ENCODE results near the gene CACNB4.

The CACNB4 gene

DNA sequence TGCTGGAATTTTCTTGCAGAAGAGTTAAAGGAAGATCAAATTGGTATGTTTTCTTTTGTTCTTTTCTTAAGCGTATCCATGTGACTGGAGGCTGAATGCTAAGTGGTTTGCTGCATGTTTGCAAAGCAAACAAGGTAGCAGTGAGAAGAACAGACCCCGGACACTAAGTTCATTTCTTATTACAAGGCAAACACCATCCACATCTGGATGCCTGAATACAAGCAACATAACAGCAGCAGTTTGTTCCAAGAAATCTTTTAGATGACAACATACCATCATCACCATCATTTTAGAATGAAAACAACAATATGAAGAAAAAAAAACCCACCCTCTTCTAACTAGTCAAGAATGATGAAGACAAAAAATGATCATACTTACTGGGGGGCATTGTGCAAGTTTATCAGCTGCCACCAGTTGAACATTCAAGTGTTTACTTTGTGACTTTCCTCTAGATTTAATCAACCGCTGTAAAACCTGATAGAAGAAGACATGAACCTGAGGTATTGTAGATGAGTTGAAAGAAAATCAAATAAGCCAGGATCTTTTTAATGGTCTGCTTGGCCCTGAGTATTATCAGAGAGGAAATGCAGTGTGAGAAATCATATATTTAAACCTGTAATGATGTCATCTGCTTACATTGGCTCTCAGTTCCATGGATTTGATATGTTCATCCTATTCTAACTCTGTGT lies 245.6 kb downstream of the CACNB4 start:
- H3K4me3 Mint-ChIP-seq = no peak overlapping the region
- H3K27me3 Mint-ChIP-seq (ENCODE audit: low read depth) = no peaks in the 10 kb centered on the region
- H3K4me1 Mint-ChIP-seq = peaks cover 20% of the 10 kb centered on the region
- H3K27ac Mint-ChIP-seq = peak overlapping the region in 1 of 3 experiments; percentile 59
- no peaks in the 10 kb centered on the region for H3K9me3 Mint-ChIP-seq
- H3K36me3 Mint-ChIP-seq (ENCODE audit: low read depth) = peaks cover 4% of the 10 kb centered on the region
- TF ChIP-seq, protein P1, sequence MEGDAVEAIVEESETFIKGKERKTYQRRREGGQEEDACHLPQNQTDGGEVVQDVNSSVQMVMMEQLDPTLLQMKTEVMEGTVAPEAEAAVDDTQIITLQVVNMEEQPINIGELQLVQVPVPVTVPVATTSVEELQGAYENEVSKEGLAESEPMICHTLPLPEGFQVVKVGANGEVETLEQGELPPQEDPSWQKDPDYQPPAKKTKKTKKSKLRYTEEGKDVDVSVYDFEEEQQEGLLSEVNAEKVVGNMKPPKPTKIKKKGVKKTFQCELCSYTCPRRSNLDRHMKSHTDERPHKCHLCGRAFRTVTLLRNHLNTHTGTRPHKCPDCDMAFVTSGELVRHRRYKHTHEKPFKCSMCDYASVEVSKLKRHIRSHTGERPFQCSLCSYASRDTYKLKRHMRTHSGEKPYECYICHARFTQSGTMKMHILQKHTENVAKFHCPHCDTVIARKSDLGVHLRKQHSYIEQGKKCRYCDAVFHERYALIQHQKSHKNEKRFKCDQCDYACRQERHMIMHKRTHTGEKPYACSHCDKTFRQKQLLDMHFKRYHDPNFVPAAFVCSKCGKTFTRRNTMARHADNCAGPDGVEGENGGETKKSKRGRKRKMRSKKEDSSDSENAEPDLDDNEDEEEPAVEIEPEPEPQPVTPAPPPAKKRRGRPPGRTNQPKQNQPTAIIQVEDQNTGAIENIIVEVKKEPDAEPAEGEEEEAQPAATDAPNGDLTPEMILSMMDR (IDR thresholded peaks at IDR 0.05; ENCODE audit: unreplicated experiment in 3 of 3) = no peak

DNA sequence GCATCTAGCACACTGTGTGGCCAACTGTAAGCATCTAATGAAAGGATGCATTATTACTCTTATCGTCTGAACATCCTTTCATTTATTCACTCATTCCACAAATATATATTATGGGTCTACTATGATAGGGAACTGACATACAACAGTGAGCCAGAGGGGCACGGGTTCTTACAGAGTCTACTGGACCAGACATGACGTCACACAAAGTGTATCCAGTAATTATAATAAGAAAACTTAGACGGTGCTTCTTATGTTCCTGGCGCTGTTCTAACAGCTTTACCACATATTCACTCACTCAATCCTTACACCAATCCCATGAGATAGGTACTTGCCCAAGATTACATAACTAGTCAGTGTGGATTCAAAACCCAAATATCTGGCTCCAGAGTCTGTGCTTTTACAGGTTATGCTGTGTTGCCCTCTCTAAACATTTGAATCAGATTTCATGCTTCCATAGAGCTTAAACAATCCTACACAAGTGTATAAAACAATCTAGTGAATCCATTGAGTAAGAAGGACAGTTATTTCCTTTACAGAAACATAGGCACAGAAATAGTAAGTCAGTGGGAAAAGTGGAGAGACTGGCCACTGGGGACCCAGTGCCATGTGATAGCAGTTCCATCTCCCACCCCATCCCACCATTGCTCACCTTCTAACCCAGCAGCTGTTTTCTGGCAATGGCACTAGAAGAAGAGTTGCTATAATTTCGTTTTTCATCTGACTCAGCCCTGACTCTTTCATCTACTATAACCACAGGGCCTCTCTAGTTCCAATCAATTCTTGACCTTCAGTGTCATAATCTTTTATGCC lies 246.4 kb downstream of the CACNB4 start:
- H3K4me3 Mint-ChIP-seq = no peak overlapping the region
- TF ChIP-seq, protein P1 (IDR thresholded peaks at IDR 0.05; ENCODE audit: unreplicated experiment in 3 of 3) = no peak
- peaks cover 20% of the 10 kb centered on the region for H3K4me1 Mint-ChIP-seq
- peak overlapping the region in 1 of 3 experiments; percentile 59 for H3K27ac Mint-ChIP-seq
- H3K36me3 Mint-ChIP-seq (ENCODE audit: low read depth) = peaks cover 4% of the 10 kb centered on the region
- H3K9me3 Mint-ChIP-seq = no peaks in the 10 kb centered on the region
- no peaks in the 10 kb centered on the region for H3K27me3 Mint-ChIP-seq (ENCODE audit: low read depth)

DNA sequence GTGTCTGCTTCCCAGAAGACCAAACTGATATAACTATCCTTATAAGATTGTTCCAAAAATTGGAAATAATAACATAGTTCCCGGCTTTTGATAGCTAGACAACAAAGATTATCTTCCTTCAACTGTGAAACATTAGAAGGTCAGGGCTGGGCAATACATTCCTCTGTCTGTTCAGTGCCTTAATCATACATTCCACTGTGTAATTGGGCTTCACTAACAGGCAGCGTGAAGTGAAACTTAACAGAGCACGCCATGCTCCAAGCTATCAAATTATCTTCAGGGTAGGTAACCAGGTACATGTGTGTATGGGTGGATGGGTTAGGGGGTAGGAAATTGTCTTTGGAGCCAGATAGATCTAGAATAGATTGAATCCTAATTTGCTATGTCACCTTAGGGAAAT lies 247.1 kb downstream of the CACNB4 start:
- H3K27me3 Mint-ChIP-seq (ENCODE audit: low read depth) = no peaks in the 10 kb centered on the region
- no peaks in the 10 kb centered on the region for H3K9me3 Mint-ChIP-seq
- peaks cover 4% of the 10 kb centered on the region for H3K36me3 Mint-ChIP-seq (ENCODE audit: low read depth)
- H3K27ac Mint-ChIP-seq = peak overlapping the region in 1 of 3 experiments; percentile 7
- no peak overlapping the region for H3K4me3 Mint-ChIP-seq
- TF ChIP-seq, protein P1 (IDR thresholded peaks at IDR 0.05; ENCODE audit: unreplicated experiment in 3 of 3) = no peak
- peaks cover 20% of the 10 kb centered on the region for H3K4me1 Mint-ChIP-seq

DNA sequence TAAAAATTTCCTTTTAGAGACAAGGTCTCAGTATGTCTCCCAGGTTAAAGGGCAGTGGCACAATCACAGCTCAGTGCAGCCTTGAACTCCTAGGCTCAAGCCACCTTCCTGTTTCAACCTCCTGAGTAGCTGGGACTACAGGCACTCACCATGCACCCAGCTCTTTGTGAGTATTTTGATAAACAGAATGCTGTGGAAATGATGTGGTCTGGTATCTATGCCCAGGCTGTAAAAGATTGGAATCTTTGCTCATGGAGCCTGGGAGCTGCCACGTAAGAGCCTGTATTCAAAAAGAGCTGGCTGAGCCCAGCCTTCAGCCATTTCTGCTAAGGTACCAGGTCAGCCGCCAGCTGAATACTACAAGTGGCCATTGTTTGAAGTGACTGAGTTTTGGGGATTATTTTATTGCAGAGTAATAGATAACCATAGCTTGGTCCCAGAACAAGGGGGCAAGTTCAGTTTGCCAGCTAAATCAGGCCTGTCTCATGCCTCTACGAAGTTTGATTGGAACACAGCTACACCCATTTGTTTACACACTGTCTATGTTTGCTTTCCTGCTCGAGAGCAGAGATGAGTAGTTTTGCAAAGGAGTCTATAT lies 249.3 kb downstream of the CACNB4 start:
- Mint-ChIP-seq H3K27me3 (ENCODE audit: low read depth) (no peaks in the 10 kb centered on the region), H3K36me3 (ENCODE audit: low read depth) (peaks cover 4% of the 10 kb centered on the region), H3K9me3 (no peaks in the 10 kb centered on the region), H3K4me3 (no peak overlapping the region), H3K4me1 (peaks cover 21% of the 10 kb centered on the region), H3K27ac (no peak overlapping the region)
- TF ChIP-seq, protein P1 (IDR thresholded peaks at IDR 0.05; ENCODE audit: unreplicated experiment in 3 of 3) = no peak

DNA sequence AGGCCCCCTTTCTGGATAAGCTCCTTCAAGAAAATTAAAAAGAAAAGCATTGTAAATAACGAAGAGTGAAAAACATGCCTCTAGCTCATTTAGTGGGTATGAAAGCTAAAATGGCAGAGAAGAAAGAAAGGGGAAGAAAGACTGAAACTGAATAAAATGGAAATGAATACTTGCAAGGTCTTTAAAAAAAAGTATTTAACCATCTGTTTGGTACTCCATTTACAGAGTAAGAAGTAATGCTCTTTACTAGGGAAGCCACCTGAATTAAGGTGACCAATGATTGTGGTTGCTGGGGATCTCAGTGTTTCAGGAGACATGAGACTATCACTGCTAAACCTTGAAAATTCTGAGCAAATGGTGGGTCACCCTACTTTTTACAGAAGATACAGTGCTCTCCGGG lies 253.0 kb downstream of the CACNB4 start:
- Mint-ChIP-seq H3K27me3 (ENCODE audit: low read depth) (no peaks in the 10 kb centered on the region), H3K36me3 (ENCODE audit: low read depth) (no peaks in the 10 kb centered on the region), H3K9me3 (no peaks in the 10 kb centered on the region), H3K4me1 (peaks cover 12% of the 10 kb centered on the region), H3K27ac (no peak overlapping the region), H3K4me3 (no peak overlapping the region)
- TF ChIP-seq, protein P1 (IDR thresholded peaks at IDR 0.05; ENCODE audit: unreplicated experiment in 3 of 3) = no peak
